Measurements from ENCODE around the gene FASTKD2.
"Not testable (repeated sequence)": the region's sequence is repeated elsewhere in the genome, so short reads cannot be mapped to it uniquely, and the experiment has no call there.

FASTKD2 gene

GRCh38 chr2:206792645-206793044, 27.2 kb downstream of the FASTKD2 start:
- no peak for DNase-seq

GRCh38 chr2:206797376-206797775, 32.0 kb downstream of the FASTKD2 start:
- DNase-seq = no peak

GRCh38 chr2:206798000-206798399, 32.6 kb downstream of the FASTKD2 start:
- no peak for DNase-seq

GRCh38 chr2:206799083-206799482, 33.7 kb downstream of the FASTKD2 start:
- DNase-seq = no peak

- no peak for DNase-seq
These were observed 35.4 kb downstream of the FASTKD2 start for GRCh38 chr2:206800506-206801417.

- DNase-seq = no peak
These were observed 36.2 kb downstream of the FASTKD2 start for GRCh38 chr2:206801418-206802189.

GRCh38 chr2:206802654-206803514, 37.5 kb downstream of the FASTKD2 start:
- no peak for DNase-seq

- no peak for DNase-seq
These were observed 38.9 kb downstream of the FASTKD2 start for GRCh38 chr2:206804326-206804725.

- no peak for DNase-seq
These were observed 40.6 kb downstream of the FASTKD2 start for GRCh38 chr2:206805887-206806607.

- not testable (repeated sequence) for DNase-seq
These were observed 42.2 kb downstream of the FASTKD2 start for GRCh38 chr2:206807624-206808023.

GRCh38 chr2:206812471-206812870, 47.1 kb downstream of the FASTKD2 start:
- DNase-seq = not testable (repeated sequence)

- DNase-seq = no peak
These were observed 49.1 kb downstream of the FASTKD2 start for GRCh38 chr2:206814498-206814897.

GRCh38 chr2:206820807-206821206, 55.4 kb downstream of the FASTKD2 start:
- DNase-seq = no peak

GRCh38 chr2:206823178-206823577, 57.8 kb downstream of the FASTKD2 start:
- no peak for DNase-seq

- no peak for DNase-seq
These were observed 58.7 kb downstream of the FASTKD2 start for GRCh38 chr2:206824087-206824618.

GRCh38 chr2:206824993-206825392, 59.6 kb downstream of the FASTKD2 start:
- DNase-seq = no peak

- DNase-seq = no peak
These were observed 66.1 kb downstream of the FASTKD2 start for GRCh38 chr2:206831442-206831995.

GRCh38 chr2:206832873-206833272, 67.5 kb downstream of the FASTKD2 start:
- no peak for DNase-seq

- DNase-seq = no peak
These were observed 67.9 kb downstream of the FASTKD2 start for GRCh38 chr2:206833291-206833690.

GRCh38 chr2:206836722-206837121, 71.3 kb downstream of the FASTKD2 start:
- no peak for DNase-seq

- no peak for DNase-seq
These were observed 72.4 kb downstream of the FASTKD2 start for GRCh38 chr2:206837775-206838174.

GRCh38 chr2:206838690-206839089, 73.3 kb downstream of the FASTKD2 start:
- DNase-seq = no peak

All from cortex of kidney (tissue), 1 donor.